ENCODE results near the gene HP.

Gene HP

GRCh38 chr16:72027669-72028378 lies 26.5 kb upstream of the HP start:
- Histone ChIP-seq H3K36me3 (ENCODE audit: control insufficient read depth in 1 of 2, insufficient read depth in 2 of 2, low read depth in 1 of 2, low read length in 2 of 2) (peaks cover 21 to 29% of the 10 kb centered on the region in 2 experiments), H4K8ac (ENCODE audit: low read length) (no peak overlapping the region), H2BK12ac (ENCODE audit: low read length in 2 of 2) (no peak overlapping the region), H3K4ac (ENCODE audit: low read depth in 1 of 2, low read length in 2 of 2) (no peak overlapping the region), H3K27ac (ENCODE audit: low read length, poor library complexity, severe bottlenecking) (no peak overlapping the region), H3K4me1 (ENCODE audit: control insufficient read depth, insufficient read depth, low read depth, low read length) (no peaks in the 10 kb centered on the region), H4K91ac (ENCODE audit: low read length) (no peak overlapping the region), H3K14ac (ENCODE audit: low read length in 2 of 2) (no peak overlapping the region), H3K79me1 (replicated peaks; ENCODE audit: low read length, poor library complexity, severe bottlenecking) (no peaks in the 10 kb centered on the region), H3K4me3 (ENCODE audit: insufficient read depth in 1 of 2, low read depth in 1 of 2, low read length in 2 of 2) (no peak overlapping the region), H3K27me3 (ENCODE audit: control insufficient read depth in 1 of 2, insufficient read depth in 1 of 2, low read length in 2 of 2) (no peaks in the 10 kb centered on the region), H2AK5ac (ENCODE audit: low read length, severe bottlenecking) (no peak overlapping the region), H3K18ac (ENCODE audit: low read depth in 1 of 2, low read length in 2 of 2) (no peak overlapping the region), H2AFZ (ENCODE audit: low read depth, low read length) (no peak overlapping the region), H3K9me3 (ENCODE audit: control insufficient read depth, low read length) (no peaks in the 10 kb centered on the region), H2BK5ac (ENCODE audit: low read depth, low read length, poor library complexity, severe bottlenecking) (no peak overlapping the region), H3K4me2 (ENCODE audit: low read length, poor library complexity, severe bottlenecking) (no peak overlapping the region), H2BK15ac (ENCODE audit: low read depth, poor library complexity, severe bottlenecking) (no peak overlapping the region), H3K23ac (ENCODE audit: low read length in 2 of 2) (no peak overlapping the region), H2BK120ac (ENCODE audit: low read depth, low read length) (no peak overlapping the region), H3K9ac (ENCODE audit: low read length) (no peak overlapping the region)
- no peak for DNase-seq
- over 99% methylated on average over 6 of the region's 6 CpGs for WGBS

GRCh38 chr16:72029567-72030271 lies 24.6 kb upstream of the HP start:
- no peak overlapping the region for H4K8ac ChIP-seq (ENCODE audit: low read length)
- no peak overlapping the region for H3K14ac ChIP-seq (ENCODE audit: low read length in 2 of 2)
- no peak overlapping the region for H3K18ac ChIP-seq (ENCODE audit: low read depth in 1 of 2, low read length in 2 of 2)
- H3K9me3 ChIP-seq (ENCODE audit: control insufficient read depth, low read length) = no peaks in the 10 kb centered on the region
- no peak overlapping the region for H2AFZ ChIP-seq (ENCODE audit: low read depth, low read length)
- H3K23ac ChIP-seq (ENCODE audit: low read length in 2 of 2) = no peak overlapping the region
- H3K79me1 ChIP-seq (replicated peaks; ENCODE audit: low read length, poor library complexity, severe bottlenecking) = no peaks in the 10 kb centered on the region
- H4K91ac ChIP-seq (ENCODE audit: low read length) = no peak overlapping the region
- DNase-seq = no peak
- H3K4ac ChIP-seq (ENCODE audit: low read depth in 1 of 2, low read length in 2 of 2) = no peak overlapping the region
- no peak overlapping the region for H3K4me2 ChIP-seq (ENCODE audit: low read length, poor library complexity, severe bottlenecking)
- H3K27me3 ChIP-seq (ENCODE audit: control insufficient read depth in 1 of 2, insufficient read depth in 1 of 2, low read length in 2 of 2) = no peaks in the 10 kb centered on the region
- H3K9ac ChIP-seq (ENCODE audit: low read length) = no peak overlapping the region
- H2BK12ac ChIP-seq (ENCODE audit: low read length in 2 of 2) = no peak overlapping the region
- no peak overlapping the region for H2AK5ac ChIP-seq (ENCODE audit: low read length, severe bottlenecking)
- WGBS = 94% methylated on average over 7 of the region's 7 CpGs
- H3K36me3 ChIP-seq (ENCODE audit: control insufficient read depth in 1 of 2, insufficient read depth in 2 of 2, low read depth in 1 of 2, low read length in 2 of 2) = peaks cover 10 to 13% of the 10 kb centered on the region in 2 experiments
- H3K4me1 ChIP-seq (ENCODE audit: control insufficient read depth, insufficient read depth, low read depth, low read length) = no peaks in the 10 kb centered on the region
- H2BK120ac ChIP-seq (ENCODE audit: low read depth, low read length) = no peak overlapping the region
- no peak overlapping the region for H2BK5ac ChIP-seq (ENCODE audit: low read depth, low read length, poor library complexity, severe bottlenecking)
- no peak overlapping the region for H3K27ac ChIP-seq (ENCODE audit: low read length, poor library complexity, severe bottlenecking)
- H3K4me3 ChIP-seq (ENCODE audit: insufficient read depth in 1 of 2, low read depth in 1 of 2, low read length in 2 of 2) = no peak overlapping the region
- no peak overlapping the region for H2BK15ac ChIP-seq (ENCODE audit: low read depth, poor library complexity, severe bottlenecking)

GRCh38 chr16:72033437-72033836 lies 20.9 kb upstream of the HP start:
- Histone ChIP-seq H2AK5ac (ENCODE audit: low read length, severe bottlenecking) (no peak overlapping the region), H3K27ac (ENCODE audit: low read length, poor library complexity, severe bottlenecking) (no peak overlapping the region), H3K4ac (ENCODE audit: low read depth in 1 of 2, low read length in 2 of 2) (no peak overlapping the region), H3K27me3 (ENCODE audit: control insufficient read depth in 1 of 2, insufficient read depth in 1 of 2, low read length in 2 of 2) (no peaks in the 10 kb centered on the region), H3K4me3 (ENCODE audit: insufficient read depth in 1 of 2, low read depth in 1 of 2, low read length in 2 of 2) (no peak overlapping the region), H2BK15ac (ENCODE audit: low read depth, poor library complexity, severe bottlenecking) (no peak overlapping the region), H3K4me2 (ENCODE audit: low read length, poor library complexity, severe bottlenecking) (no peak overlapping the region), H3K36me3 (ENCODE audit: control insufficient read depth in 1 of 2, insufficient read depth in 2 of 2, low read depth in 1 of 2, low read length in 2 of 2) (no peaks in the 10 kb centered on the region), H2BK5ac (ENCODE audit: low read depth, low read length, poor library complexity, severe bottlenecking) (no peak overlapping the region), H2BK120ac (ENCODE audit: low read depth, low read length) (no peak overlapping the region), H3K79me1 (replicated peaks; ENCODE audit: low read length, poor library complexity, severe bottlenecking) (no peaks in the 10 kb centered on the region), H2AFZ (ENCODE audit: low read depth, low read length) (no peak overlapping the region), H3K9me3 (ENCODE audit: control insufficient read depth, low read length) (no peaks in the 10 kb centered on the region), H4K91ac (ENCODE audit: low read length) (no peak overlapping the region), H3K23ac (ENCODE audit: low read length in 2 of 2) (no peak overlapping the region), H4K8ac (ENCODE audit: low read length) (no peak overlapping the region), H3K4me1 (ENCODE audit: control insufficient read depth, insufficient read depth, low read depth, low read length) (no peaks in the 10 kb centered on the region), H3K9ac (ENCODE audit: low read length) (no peak overlapping the region), H3K18ac (ENCODE audit: low read depth in 1 of 2, low read length in 2 of 2) (no peak overlapping the region), H3K14ac (ENCODE audit: low read length in 2 of 2) (no peak overlapping the region), H2BK12ac (ENCODE audit: low read length in 2 of 2) (no peak overlapping the region)
- 90% methylated on average over 4 of the region's 4 CpGs for WGBS
- DNase-seq = no peak

- Histone ChIP-seq H3K4me2 (ENCODE audit: low read length, poor library complexity, severe bottlenecking) (no peak overlapping the region), H2BK15ac (ENCODE audit: low read depth, poor library complexity, severe bottlenecking) (no peak overlapping the region), H3K9ac (ENCODE audit: low read length) (no peak overlapping the region), H3K79me1 (replicated peaks; ENCODE audit: low read length, poor library complexity, severe bottlenecking) (no peaks in the 10 kb centered on the region), H3K4ac (ENCODE audit: low read depth in 1 of 2, low read length in 2 of 2) (no peak overlapping the region), H3K9me3 (ENCODE audit: control insufficient read depth, low read length) (no peaks in the 10 kb centered on the region), H3K4me1 (ENCODE audit: control insufficient read depth, insufficient read depth, low read depth, low read length) (no peaks in the 10 kb centered on the region), H4K91ac (ENCODE audit: low read length) (no peak overlapping the region), H3K4me3 (ENCODE audit: insufficient read depth in 1 of 2, low read depth in 1 of 2, low read length in 2 of 2) (no peak overlapping the region), H3K18ac (ENCODE audit: low read depth in 1 of 2, low read length in 2 of 2) (no peak overlapping the region), H3K23ac (ENCODE audit: low read length in 2 of 2) (no peak overlapping the region), H2AK5ac (ENCODE audit: low read length, severe bottlenecking) (no peak overlapping the region), H3K14ac (ENCODE audit: low read length in 2 of 2) (no peak overlapping the region), H2BK120ac (ENCODE audit: low read depth, low read length) (peak overlapping the region; percentile 5), H2BK5ac (ENCODE audit: low read depth, low read length, poor library complexity, severe bottlenecking) (no peak overlapping the region), H2BK12ac (ENCODE audit: low read length in 2 of 2) (no peak overlapping the region), H2AFZ (ENCODE audit: low read depth, low read length) (no peak overlapping the region), H3K36me3 (ENCODE audit: control insufficient read depth in 1 of 2, insufficient read depth in 2 of 2, low read depth in 1 of 2, low read length in 2 of 2) (no peaks in the 10 kb centered on the region), H3K27me3 (ENCODE audit: control insufficient read depth in 1 of 2, insufficient read depth in 1 of 2, low read length in 2 of 2) (no peaks in the 10 kb centered on the region), H4K8ac (ENCODE audit: low read length) (no peak overlapping the region), H3K27ac (ENCODE audit: low read length, poor library complexity, severe bottlenecking) (no peak overlapping the region)
- no peak for DNase-seq
- WGBS = 88% methylated on average over 5 of the region's 5 CpGs
These were observed 18.2 kb upstream of the HP start for GRCh38 chr16:72036098-72036497.

Data from mesenchymal stem cell (in vitro differentiated cells and primary cell).